Neural cell (in vitro differentiated cells): Measurements from ENCODE around the gene GLI3.

Experiments used
- CTCF ChIP-seq: fragments of 450-650 bp; IDR thresholded peaks from 2 replicates; pipeline ENCODE4 v1.5.1; 2014; ENCODE audit warnings: antibody characterized with exemption, mild to moderate bottlenecking, moderate library complexity; ENCODE audit not compliant: poor library complexity, severe bottlenecking
- EP300 ChIP-seq: fragments of 450-650 bp; conservative IDR thresholded peaks from 2 replicates; pipeline ENCODE4 v1.6.1; 2014; ENCODE audit warnings: antibody characterized with exemption, mild to moderate bottlenecking, moderate library complexity; ENCODE audit not compliant: poor library complexity, severe bottlenecking
- EZH2 ChIP-seq: fragments of 200-600, 300-800 bp; shearing (Covaris generic), sonication (generic); IDR thresholded peaks from 2 replicates; pipeline ENCODE4 v1.6.1; 2014; ENCODE audit warnings: antibody characterized with exemption, low read length, borderline replicate concordance, mild to moderate bottlenecking; ENCODE audit not compliant: insufficient read depth, poor library complexity, severe bottlenecking
- POLR2AphosphoS5 ChIP-seq: IDR thresholded peaks from 2 replicates; pipeline ENCODE4 v1.6.1; 2012
- TAF1 ChIP-seq: IDR thresholded peaks from 2 replicates; pipeline ENCODE4 v1.6.1; 2012; ENCODE audit warnings: low read depth

GRCh38 chr7:42211938-42212337 lies 25.1 kb downstream of the GLI3 start:
- TF ChIP-seq CTCF, result no peak
- TF ChIP-seq EZH2, result no peak
- TF ChIP-seq TAF1, result no peak
- no peak for TF ChIP-seq EP300
- TF ChIP-seq POLR2AphosphoS5, result no peak
